Measurements from ENCODE around the gene FAIM2. TPM values are rescaled to one million over a fixed set of nuclear protein-coding genes. Genes with fewer than 3 reads are reported as not detected.

FAIM2 gene
- total and polyA plus RNA-seq, 2 experiments from 2014 or later: 0.06 to 0.49 TPM

DNA sequence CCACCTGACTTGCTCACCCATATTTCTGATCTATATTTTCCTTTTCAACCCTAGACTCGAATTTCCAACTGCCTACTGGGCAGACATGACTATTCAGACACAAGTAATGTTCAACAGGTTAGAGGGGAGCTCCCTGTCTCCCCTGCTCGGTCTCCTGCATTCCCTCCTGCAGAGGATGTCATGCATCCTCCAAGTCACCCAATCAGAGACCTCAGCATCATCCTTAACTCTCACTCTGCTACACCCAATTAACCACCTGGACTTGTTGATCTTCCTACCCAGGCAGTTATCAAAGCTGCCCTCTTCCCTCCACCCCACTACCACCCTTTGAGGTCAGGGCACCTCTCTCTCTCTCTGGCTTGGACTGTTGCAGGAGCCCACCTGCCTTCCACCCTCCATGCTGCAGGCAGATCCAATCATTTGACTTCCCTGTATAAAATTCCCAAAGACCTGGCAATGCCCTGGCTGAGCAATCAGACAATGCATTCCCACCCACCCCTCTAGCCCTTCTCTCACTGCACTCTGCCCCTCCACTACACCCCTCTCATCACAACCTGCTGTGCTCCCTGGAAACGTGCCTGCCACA lies 10.9 kb downstream of the FAIM2 start:
- Histone ChIP-seq H3K27me3 (no peaks in the 10 kb centered on the region), H3K4me1 (ENCODE audit: low read depth) (no peaks in the 10 kb centered on the region), H3K27ac (no peak overlapping the region), H3K4me3 (no peak overlapping the region), H3K36me3 (no peaks in the 10 kb centered on the region), H3K9me3 (ENCODE audit: low read depth) (no peaks in the 10 kb centered on the region)
- TF ChIP-seq, protein P1, sequence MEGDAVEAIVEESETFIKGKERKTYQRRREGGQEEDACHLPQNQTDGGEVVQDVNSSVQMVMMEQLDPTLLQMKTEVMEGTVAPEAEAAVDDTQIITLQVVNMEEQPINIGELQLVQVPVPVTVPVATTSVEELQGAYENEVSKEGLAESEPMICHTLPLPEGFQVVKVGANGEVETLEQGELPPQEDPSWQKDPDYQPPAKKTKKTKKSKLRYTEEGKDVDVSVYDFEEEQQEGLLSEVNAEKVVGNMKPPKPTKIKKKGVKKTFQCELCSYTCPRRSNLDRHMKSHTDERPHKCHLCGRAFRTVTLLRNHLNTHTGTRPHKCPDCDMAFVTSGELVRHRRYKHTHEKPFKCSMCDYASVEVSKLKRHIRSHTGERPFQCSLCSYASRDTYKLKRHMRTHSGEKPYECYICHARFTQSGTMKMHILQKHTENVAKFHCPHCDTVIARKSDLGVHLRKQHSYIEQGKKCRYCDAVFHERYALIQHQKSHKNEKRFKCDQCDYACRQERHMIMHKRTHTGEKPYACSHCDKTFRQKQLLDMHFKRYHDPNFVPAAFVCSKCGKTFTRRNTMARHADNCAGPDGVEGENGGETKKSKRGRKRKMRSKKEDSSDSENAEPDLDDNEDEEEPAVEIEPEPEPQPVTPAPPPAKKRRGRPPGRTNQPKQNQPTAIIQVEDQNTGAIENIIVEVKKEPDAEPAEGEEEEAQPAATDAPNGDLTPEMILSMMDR (IDR thresholded peaks at IDR 0.05; ENCODE audit: low read depth, low read length): no peak
- DNase-seq (ENCODE audit: low read depth in 1 of 2, low spot score in 1 of 2): no peak

DNA sequence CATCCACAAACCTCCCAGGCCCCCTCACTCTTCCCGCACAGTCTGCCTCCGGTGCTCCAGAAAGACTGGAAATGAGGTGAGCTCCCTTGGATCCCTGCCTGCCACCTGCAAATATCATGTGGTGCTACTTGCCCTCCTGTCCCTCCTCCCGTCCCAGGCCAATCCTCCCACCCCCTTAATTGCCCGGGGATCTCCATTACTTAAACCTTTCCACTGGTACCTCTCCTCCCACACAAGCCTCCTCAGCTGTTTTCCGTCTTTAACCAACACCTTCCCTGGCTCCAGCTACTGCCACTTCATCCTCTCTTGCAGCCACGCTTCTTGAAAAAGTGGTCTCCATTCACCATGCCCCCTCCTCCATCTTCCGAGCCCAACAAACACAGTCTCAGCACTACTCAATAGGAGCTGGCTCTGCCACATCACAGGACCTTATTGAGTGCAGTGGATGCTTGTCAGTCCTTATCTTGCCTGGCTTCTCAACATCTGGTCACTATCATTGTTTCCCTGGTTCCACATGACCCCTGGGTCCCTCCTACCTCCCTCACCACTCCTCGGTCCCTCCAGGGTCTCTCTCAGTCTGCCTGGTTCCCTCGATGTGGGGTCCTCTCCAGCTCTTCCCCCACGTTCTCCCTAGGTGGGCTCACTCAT lies 11.5 kb downstream of the FAIM2 start:
- Histone ChIP-seq H3K4me1 (ENCODE audit: low read depth) (no peaks in the 10 kb centered on the region), H3K27ac (no peak overlapping the region), H3K9me3 (ENCODE audit: low read depth) (no peaks in the 10 kb centered on the region), H3K4me3 (no peak overlapping the region), H3K27me3 (no peaks in the 10 kb centered on the region), H3K36me3 (no peaks in the 10 kb centered on the region)
- no peak for DNase-seq (ENCODE audit: low read depth in 1 of 2, low spot score in 1 of 2)
- TF ChIP-seq, protein P1 (IDR thresholded peaks at IDR 0.05; ENCODE audit: low read depth, low read length): no peak

DNA sequence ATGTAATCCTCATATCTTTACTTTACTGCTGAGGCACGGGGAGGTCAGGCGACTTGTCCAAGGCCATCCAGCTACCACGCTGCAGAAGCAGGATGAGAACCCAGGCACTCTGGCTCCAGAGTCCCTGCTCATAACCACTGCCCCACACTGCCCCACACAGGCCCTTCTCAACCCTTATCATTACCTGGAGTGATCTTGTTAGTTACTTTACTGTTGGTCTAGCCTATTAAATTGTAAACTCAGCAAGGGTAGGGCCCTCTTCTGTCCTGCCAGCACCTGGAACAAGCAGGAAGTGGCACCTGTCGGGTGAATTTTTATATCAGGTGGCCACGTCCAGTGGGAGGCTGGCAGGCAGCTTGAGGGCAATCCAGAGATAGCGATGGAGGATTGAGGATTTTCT lies 12.2 kb downstream of the FAIM2 start:
- Histone ChIP-seq H3K36me3 (no peaks in the 10 kb centered on the region), H3K9me3 (ENCODE audit: low read depth) (no peaks in the 10 kb centered on the region), H3K27me3 (no peaks in the 10 kb centered on the region), H3K4me1 (ENCODE audit: low read depth) (no peaks in the 10 kb centered on the region), H3K4me3 (no peak overlapping the region), H3K27ac (no peak overlapping the region)
- TF ChIP-seq, protein P1 (IDR thresholded peaks at IDR 0.05; ENCODE audit: low read depth, low read length): no peak
- DNase-seq (ENCODE audit: low read depth in 1 of 2, low spot score in 1 of 2): no peak

DNA sequence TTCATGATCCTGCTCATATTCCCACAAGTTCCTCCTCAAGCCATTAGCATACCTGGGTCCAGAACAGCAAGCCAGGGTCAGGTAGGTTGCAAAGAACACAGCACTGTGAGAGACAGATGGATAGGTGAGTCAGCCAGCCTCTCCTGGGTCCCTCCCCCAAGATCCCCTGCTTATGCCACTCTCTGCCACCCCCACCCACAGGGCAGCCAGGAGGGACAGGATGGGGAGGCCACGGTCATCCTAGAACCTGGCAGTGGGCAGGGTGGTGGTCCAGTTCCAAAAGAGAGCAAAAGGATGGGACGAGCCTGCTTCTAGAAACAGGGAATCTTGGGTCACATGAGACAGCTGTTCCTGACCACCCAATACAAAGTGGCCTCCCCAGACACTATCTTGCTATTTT lies 12.7 kb downstream of the FAIM2 start:
- Histone ChIP-seq H3K4me3 (no peak overlapping the region), H3K27me3 (no peaks in the 10 kb centered on the region), H3K27ac (no peak overlapping the region), H3K9me3 (ENCODE audit: low read depth) (no peaks in the 10 kb centered on the region), H3K4me1 (ENCODE audit: low read depth) (peaks cover under 1% of the 10 kb centered on the region), H3K36me3 (no peaks in the 10 kb centered on the region)
- no peak for DNase-seq (ENCODE audit: low read depth in 1 of 2, low spot score in 1 of 2)
- TF ChIP-seq, protein P1 (IDR thresholded peaks at IDR 0.05; ENCODE audit: low read depth, low read length): no peak

DNA sequence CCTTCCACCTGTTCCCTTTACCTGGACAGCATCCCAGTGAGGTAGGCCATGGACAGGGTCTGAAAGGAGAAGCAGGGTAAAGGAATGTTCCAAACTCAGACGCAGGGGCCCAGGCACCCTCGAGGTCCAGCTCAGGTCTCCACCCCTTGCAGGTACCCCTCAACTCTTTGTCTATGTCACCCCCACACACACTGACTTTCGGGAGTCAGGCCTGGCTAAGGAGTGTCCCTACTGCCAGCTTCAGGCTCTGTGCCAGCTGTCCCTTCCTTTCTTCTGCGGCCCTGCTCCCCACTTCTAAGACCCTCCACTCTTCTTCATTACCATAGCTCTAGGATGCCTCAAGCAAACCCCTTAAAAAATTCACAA lies 13.6 kb downstream of the FAIM2 start:
- Histone ChIP-seq H3K4me3 (no peak overlapping the region), H3K27me3 (no peaks in the 10 kb centered on the region), H3K4me1 (ENCODE audit: low read depth) (peaks cover 9% of the 10 kb centered on the region), H3K9me3 (ENCODE audit: low read depth) (no peaks in the 10 kb centered on the region), H3K36me3 (no peaks in the 10 kb centered on the region), H3K27ac (no peak overlapping the region)
- DNase-seq (ENCODE audit: low read depth in 1 of 2, low spot score in 1 of 2): no peak
- TF ChIP-seq, protein P1 (IDR thresholded peaks at IDR 0.05; ENCODE audit: low read depth, low read length): no peak
